SK-N-DZ (cell line): ENCODE data around the gene LTB4R.
A peak's percentile ranks its signal among the peaks of the same experiment; 100 is the strongest.

ENCODE experiments used
- DNase-seq: peaks from one replicate; pipeline ENCODE4 v3.0.0-alpha.2; 2015; ENCODE audit warnings: low spot score

The LTB4R gene

DNA sequence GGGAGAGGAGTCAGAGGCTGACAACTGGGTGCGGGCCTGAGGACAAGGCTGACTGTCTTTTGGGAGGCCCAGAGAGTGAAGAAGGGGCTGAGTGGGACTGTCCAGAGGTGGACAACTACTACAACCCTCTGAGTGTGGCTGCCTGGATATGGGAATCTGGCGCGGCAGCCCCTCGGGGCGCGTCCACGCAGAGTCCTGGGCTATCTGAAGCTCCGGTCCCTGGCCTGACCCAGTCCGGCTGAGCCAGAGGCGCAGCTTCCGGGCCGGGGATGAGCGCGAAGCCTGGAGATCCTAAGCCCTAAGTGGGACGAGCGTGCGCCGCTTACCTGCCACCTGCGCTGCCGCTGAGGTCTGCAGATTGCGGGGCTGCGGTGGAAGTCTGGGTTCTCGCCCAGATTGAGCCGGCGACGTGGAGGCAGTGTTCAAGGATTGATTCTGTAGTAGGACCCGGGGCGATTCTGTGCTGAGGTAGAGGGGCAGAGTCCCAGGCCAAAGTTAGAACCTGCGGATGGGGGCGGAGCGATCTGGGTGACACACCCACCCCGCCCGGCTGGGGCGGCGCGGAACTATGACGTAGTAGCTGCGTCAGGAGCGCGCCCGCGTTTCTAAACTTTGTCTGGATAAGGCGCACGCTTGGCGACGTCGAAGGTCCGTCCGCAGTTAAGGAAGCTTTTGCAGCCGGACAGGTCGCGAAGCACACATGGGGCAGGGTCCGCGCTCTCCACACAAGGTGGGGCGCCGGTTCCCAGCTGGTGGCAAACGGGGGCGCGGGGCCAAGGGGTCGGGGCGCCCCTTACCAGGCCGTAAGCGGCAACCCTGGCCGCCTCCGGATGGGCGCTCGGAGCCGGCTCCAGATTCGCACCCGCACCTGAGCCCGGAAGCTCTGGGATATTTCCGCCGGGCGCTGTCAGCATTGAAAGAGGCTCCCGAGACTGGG is 11.8 kb upstream of the LTB4R start, which contains the start of the genes DHRS1 and NOP9:
TSS of gene DHRS1 (minus strand) at position 526 of the 937 bp plus-strand sequence. CDS start 674 bp downstream, outside the sequence.
TSS of gene NOP9 (plus strand) at position 596 of the 937 bp plus-strand sequence. CDS start at position 701, 105 bp downstream.
- DNase-seq = peak; percentile 80

DNA sequence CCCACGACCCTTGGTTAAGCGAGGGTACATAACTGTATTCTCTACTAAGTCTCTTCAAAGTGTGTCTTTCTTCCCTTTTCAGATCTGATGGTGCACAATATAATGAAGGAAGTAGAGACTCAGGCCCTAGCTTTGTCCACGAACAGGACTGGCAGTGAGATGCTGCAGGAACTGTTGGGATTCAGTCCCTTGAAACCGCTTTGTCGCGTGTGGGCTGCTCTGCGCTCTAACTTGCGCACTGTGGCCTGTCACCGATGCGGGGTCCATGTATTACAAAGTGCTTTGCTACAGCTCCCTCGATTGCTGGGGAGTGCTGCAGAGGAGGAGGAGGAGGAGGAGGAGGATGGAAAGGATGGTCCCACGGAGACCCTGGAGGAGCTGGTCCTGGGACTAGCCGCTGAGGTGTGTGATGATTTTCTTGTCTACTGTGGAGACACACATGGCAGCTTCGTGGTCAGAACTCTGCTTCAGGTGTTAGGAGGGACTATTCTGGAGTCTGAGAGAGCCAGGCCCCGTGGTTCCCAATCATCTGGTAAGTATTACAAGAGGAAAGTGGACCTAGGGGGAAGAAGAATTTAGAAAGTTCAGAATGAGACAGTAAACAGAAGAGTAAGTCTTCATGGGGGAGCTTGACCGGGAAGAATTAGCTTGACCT is 10.8 kb upstream of the LTB4R start:
- DNase-seq = no peak

DNA sequence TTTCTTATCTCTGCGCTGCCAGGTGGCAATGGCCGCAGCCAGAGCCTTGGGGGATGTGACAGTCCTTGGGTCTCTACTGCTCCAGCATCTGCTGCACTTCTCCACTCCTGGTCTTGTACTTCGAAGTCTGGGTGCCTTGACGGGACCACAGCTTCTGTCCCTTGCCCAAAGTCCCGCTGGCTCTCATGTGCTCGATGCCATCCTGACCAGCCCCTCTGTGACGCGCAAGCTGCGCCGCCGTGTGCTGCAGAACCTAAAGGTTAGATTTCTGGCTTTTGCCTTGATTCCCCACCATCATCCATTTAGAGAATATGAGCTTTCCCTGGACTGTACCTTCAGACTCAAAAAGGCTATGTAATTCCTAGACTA is 7.3 kb upstream of the LTB4R start:
- DNase-seq = no peak

DNA sequence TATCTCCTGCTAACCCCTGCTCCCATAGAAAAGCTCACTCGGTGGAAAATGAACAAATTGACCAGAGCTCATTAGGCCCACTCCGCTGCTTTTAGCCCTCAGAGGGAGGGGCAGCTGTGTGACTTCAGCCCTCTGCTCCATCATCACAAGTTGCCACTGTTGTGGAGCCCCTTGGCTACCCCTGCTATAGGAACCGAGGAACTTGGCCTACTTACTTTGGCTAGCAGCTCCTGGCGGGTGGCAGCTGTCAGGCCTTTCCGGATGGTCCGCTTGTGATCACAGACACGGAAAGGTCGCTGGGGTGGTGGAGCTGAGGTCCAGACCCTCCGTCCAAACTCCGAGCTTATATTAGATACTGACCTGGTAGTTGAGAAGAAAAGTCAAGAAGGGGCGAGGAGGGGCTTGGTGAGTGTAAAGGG is 4.1 kb upstream of the LTB4R start:
- no peak for DNase-seq

DNA sequence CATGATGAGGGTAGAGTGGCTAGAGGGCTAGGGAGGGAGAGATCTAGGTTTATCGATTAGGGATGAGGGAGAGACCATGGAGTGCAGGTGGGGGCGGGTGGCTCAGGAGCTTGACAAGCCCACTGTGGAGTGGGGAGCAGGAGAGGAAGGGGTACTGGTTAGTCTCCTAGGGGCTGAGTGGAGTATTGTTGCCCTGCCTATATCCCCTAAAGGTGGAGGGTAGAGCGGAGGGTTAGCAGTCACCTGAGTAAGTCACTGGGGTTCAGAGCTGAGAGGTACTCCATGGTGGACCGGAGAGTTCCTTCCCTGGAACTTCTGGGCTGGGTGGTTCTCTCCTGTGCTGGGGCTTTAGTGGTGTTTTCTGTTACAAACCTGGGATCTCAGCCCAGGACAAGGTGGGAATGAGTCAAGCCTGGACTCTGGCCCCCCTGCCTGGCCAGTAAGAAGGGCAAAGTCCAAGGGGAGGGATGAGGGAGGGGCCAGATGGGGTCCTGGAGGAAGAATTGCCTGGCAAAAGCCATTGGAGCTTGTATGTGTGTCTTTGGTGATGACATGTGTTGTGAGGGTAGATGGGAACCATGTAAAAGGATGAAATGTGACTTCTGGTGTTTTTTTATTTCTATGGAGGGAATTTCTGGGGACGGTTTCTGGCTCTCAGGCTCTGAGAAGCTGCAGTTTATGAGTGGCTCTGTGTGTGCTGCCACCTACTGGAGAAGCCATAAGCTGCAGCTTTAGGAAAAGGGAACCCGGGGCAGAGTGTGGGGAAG is 3.5 kb upstream of the LTB4R start, which contains the start of gene CIDEB:
TSS of gene CIDEB (minus strand) at position 403 of the 767 bp plus-strand sequence. CDS start at position 284, 119 bp downstream.
- peak; percentile 55 for DNase-seq

DNA sequence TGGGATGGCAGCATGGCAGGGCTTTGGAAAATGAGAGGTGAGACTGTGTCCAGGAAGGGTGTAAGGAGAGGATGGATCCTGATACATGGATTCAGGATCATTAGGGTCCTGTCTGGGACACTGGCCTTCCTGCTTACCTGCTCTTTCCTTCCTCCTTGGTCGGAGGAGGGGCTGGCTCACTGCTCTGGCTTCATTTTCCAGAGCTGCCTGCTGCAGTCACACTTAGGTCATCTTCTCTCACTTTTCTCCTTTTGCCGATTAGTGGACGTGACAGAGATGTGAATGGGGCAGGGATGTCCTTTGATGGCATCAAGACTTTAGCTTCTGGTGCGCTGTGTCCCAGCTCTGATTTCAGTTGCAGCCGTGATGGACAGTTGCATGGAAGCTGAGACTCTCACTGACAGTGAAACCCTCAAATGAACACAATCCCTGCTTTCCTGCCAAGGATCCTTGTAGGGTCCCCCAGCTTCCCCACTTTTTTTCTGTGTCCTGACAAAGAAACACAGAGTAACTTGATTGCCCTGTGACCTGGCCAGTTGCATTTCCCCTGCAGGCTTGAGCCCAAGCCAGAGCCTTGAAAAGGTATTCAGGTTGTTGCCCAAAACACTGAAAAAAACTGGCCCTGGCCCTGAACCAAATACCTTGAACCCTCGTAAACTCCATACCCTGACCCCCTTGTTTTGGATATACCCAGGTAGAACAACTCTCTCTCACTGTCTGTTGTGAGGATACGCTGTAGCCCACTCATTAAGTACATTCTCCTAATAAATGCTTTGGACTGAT is 2.8 kb upstream of the LTB4R start:
- DNase-seq = no peak

DNA sequence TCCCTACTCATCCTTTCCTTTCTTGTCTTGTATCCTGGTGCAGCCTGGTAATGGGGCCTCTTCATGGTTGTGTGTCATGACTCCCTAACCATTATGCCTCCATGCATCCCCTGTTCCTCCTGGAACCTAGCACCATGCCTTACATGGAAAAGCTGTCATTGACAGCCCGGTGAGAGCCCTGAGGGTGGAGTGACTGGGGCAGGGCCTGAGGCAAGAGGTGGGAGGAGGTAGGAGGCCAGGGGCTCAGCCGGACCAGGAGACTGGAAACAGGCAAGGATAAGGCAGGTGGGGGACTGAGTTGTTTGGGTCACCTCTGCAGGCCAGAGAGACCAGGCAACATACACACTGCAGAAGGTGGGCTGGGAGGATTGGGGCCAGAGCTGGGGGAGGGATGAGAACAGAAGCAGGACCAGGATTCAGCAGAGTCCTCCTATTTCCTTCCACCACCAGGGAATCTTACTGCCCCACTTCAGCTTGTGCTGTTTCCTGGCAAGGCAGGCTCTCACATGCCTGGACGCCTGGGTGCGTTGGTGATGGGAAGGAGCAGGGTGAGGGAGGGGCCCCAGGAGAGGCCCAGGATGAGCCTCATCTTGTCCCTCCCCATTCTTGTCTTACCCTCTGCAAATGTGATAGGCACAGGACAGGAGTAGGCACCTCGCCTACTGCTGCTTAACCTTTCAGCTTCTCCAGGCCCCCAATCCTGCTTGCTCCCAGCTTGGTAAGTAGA is 1.6 kb upstream of the LTB4R start, which contains the start of gene LTB4R2:
TSS of gene LTB4R2 (plus strand) at position 603 of the 727 bp plus-strand sequence. CDS start 525 bp downstream, outside the sequence.
- no peak for DNase-seq

DNA sequence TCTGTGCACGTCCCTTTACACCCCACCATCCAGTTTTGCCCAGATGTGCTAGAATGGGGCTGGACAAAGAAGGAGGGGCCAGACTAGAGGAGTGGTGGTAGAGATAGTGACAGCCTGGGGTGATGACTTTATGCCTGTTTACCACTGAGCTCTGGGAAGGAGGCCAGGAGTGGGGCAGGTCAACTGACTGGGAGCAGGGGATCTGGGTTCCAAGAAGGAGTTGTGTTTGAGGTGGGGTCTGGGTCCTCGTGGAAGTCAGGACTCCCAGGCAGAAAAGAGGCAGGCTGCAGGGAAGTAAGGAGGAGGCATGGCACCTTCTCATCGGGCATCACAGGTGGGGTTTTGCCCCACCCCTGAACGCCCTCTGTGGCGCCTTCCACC is 1.0 kb upstream of the LTB4R start:
- DNase-seq = no peak

DNA sequence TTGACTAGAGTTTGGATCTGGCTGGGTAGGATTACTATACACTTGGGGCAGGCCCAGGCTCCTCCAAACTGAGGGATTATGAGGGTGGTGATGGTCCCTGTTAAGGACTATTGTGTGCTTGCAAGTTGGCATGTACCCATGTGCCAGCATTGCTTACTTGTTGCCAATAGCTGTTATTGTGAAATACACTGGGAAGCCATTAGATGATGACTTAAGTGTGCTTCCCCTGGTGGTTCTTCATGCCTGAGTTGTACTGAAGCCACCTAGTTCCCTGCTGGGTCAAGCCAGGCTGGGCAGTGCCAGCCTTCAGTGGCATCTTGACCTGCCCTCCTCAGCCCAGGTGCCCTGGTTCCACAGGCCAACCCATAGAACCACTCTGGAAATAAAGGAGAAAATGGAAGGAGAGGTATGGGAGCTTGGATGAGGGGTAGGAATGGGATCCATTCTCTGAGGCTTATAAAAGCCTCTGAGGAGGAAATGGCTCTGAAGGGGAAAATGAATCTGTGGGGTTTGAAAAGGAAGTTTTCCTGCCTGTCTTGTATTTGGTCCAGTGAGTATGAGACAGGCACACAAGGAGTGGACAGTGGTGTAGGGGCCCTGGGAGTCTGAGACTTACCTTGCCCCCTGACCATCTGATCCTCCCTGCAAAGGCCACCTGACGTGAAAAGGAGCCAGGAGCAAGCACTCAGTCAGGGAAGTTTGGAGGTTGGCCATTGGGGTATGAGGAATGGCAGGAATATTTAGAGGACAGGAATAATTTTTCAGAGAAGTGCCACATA is 724 bp downstream of the LTB4R start:
- DNase-seq = no peak

DNA sequence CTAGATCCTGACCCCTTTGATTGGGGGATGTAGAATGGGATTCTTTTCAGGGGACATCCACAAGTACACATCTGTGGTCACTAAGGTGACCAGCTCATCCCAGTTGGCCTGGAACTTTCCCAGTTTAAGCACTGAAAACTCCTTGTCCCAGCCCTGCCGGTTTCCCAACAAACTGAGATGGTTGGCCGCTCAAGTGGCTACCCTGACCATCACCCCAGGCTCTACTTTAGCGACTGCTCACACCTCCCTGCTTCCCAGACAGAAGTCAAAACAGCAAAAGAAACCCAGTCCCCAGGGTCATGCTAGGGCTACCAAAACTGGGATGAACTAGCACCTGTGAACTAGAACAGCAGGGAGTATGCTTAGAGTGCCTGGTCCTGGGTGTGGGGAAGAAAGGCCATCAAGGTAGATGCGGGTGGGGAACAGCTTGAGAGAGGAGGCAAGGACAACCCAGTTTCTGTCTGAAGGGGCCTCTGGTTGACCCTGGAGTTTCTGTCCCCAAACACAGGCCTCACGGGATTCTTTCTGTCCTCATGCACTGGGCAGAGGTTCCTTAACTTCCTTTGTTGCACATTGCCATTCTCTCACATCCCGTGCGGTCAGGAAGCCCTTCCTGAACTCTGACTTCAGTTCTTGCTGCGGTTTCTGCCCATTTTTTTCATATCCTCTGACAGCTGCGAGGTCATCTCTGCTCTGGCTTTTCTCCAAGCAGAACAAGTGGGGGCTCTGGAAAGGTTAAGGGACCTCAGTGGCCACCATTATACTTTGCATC is 1.6 kb downstream of the LTB4R start:
- no peak for DNase-seq

DNA sequence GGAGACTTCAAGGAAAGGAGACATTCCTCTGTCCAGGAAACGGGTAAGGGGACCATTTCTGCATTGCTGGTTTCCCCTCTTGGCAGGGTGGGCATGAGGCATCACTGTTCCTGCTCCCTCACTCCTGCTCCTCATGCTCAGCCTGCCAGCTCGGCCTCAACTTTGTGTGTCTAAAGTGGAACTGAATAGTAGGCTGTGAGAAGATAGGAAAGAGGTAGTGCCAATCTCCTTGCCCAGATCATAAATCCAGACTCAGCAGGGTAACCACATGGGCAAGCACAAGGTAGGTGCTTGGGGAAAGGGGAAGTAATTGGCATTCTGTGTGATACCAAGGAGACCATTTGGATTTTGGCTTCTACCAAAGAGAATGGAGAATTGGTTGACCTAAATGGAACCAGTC is 2.6 kb downstream of the LTB4R start:
- DNase-seq = no peak

DNA sequence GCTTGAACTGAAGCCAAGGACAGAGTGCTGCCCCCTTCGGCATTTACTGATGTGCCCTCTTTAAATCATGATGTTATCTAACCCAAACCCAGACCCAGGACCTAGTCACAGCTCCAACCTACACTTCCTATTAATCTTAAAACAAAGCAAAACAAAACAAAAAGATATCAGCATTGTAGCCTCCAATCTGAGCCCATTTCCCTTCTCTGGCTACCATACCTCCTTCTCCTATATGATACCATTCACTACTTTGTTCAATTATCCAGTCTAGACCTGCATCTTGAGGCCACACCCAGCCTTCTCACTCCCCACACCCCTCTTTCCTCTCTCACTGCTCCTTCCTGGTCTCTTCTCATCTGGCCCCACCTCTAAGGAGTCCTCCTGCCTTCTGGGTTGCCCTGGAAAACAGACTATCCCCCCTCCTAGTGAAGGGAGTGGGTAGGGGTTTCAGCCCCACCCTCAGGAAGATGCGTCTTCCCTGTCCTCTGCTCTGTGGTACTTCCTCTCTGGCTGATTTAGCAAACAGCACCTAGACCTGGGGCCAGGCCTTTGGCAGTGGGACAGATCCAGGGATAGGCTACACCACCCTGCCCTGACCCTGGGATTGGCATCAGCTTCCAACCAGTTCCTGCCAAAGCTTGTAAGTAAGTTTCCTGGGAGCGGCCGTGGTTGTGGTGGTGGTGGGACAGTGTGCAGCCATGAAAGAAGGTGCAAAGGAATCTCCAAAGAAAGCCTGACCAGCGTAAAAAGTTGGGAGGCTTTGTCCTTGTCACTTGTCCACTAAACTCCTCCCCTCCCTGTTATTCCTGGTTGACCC is 3.3 kb downstream of the LTB4R start:
- DNase-seq = no peak

DNA sequence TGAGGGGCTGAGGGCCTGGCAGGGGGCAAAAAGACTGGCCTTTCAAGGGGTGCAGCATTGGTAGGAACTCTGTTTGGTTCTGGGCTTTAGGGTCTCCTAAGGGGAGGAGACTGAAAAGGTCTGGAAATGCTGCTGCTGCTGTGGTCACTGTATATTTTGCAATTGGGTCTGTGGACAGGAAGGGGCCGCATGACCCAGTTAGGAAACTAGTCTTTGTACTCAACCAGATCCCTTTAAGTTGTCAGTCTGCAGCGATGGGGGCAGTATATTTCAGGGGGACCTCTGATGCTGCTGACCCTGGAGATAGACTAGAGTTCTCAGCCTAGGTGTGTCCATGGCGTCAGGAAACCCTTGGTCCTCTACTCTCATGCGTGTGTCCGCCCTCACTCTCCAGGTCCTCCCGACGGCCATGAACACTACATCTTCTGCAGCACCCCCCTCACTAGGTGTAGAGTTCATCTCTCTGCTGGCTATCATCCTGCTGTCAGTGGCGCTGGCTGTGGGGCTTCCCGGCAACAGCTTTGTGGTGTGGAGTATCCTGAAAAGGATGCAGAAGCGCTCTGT is 4.0 kb downstream of the LTB4R start:
- no peak for DNase-seq

DNA sequence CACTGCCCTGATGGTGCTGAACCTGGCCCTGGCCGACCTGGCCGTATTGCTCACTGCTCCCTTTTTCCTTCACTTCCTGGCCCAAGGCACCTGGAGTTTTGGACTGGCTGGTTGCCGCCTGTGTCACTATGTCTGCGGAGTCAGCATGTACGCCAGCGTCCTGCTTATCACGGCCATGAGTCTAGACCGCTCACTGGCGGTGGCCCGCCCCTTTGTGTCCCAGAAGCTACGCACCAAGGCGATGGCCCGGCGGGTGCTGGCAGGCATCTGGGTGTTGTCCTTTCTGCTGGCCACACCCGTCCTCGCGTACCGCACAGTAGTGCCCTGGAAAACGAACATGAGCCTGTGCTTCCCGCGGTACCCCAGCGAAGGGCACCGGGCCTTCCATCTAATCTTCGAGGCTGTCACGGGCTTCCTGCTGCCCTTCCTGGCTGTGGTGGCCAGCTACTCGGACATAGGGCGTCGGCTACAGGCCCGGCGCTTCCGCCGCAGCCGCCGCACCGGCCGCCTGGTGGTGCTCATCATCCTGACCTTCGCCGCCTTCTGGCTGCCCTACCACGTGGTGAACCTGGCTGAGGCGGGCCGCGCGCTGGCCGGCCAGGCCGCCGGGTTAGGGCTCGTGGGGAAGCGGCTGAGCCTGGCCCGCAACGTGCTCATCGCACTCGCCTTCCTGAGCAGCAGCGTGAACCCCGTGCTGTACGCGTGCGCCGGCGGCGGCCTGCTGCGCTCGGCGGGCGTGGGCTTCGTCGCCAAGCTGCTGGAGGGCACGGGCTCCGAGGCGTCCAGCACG is 4.7 kb downstream of the LTB4R start:
- DNase-seq = peak; percentile 42

DNA sequence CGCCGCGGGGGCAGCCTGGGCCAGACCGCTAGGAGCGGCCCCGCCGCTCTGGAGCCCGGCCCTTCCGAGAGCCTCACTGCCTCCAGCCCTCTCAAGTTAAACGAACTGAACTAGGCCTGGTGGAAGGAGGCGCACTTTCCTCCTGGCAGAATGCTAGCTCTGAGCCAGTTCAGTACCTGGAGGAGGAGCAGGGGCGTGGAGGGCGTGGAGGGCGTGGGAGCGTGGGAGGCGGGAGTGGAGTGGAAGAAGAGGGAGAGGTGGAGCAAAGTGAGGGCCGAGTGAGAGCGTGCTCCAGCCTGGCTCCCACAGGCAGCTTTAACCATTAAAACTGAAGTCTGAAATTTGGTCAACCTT is 5.3 kb downstream of the LTB4R start:
- DNase-seq = no peak

DNA sequence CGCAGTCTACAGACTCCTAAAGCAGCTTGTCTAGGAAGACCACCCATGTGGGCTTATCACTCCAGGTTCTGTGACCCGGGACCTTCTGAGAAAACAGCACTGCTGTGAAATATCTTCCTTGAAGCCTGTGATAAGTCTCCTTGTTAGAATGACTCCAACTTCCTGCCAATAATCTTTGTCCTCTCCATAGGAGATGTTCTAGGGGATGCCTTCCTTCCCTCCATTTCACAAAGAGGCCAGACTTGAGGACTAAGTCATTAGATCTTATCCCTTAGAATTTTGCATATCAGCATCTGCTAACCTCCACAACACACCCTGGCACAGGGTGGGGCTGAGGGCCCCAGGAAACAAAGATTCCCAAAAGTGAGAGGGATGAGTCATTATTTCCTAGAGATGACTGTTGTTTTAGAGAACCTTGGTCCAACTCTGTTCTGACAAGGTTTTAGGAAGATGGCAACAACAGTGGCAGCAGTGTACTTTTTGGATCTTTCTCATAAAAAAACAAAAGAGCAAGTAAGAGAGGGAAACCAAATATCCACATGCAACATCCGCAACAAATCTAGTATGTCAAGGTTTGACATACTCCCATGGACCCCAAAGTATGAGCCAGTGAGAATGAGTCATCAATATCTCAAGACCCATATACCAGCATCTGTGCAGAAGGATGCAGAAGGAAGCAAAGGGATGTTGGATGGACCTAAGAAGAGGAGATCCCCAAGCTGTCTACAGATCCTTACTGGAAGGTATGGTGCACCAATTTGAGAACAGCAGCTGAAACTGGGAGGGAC is 6.0 kb downstream of the LTB4R start:
- DNase-seq = no peak
